PC-3 (cell line): Measurements from ENCODE around the gene KCTD15.

Experiments
- CTCF ChIP-seq: fragments of 300-600 bp; sonication (generic); conservative IDR thresholded peaks from 2 replicates; pipeline ENCODE4 v1.5.1; 2017; ENCODE audit warnings: antibody characterized with exemption, low read depth, mild to moderate bottlenecking, low read length
- EZH2 ChIP-seq: fragments of 300-600 bp; sonication (generic); IDR thresholded peaks from one replicate; pipeline ENCODE4 v1.6.1; 2017; ENCODE audit warnings: antibody characterized with exemption, mild to moderate bottlenecking, low read length; ENCODE audit not compliant: unreplicated experiment

DNA sequence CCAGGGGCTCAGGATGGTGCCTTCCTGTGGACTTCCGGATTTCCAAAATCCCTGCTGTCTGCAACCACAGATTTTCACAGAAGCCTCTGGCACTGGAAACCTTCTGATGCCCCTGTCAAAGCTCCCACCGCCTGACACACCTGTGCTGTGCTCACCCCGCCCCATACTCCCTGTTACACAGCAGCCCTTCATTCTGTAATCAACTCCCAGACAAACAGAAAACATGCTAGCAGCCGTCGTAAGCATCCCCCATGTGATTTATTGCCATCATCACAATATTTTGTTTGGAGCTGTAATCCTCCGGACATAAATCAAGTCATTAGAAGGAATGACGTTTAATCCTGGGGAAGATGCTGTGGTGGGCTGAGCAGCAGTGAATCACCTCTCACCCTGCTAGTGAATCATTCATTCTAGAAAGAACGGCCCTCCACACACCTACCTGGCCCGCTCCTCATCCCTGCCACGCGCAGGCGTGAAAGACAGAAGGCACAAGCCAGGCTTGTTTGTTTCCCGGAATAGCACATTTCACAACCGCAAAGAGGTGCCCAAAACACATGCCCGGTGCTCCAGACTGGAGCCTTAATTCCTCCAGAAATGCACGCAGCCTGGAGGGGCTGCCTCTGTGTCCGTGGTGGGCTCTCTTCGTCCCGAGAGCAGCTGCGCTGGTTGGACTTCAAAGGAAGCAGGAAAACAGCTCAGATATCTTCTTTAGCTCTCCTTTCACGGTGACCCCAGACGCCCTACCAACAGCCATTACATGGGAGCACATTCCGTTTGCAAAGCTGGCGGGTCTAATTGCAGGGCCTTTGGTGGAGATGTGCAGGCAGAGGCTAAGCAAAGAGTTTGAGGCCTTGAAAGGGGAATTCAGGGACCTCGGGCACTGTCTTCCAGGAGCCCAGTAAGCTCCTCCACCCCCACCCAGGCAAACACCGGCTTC is 41.3 kb upstream of the KCTD15 start:
- TF ChIP-seq CTCF: no peak
- no peak for TF ChIP-seq EZH2
